ENCODE results near the gene GATA1. TPM values are rescaled to one million over a fixed set of nuclear protein-coding genes. Genes with fewer than 3 reads are reported as not detected.
"Not testable (repeated sequence)": the region's sequence is repeated elsewhere in the genome, so short reads cannot be mapped to it uniquely, and the experiment has no call there.

GATA1 gene
- polyA plus RNA-seq, 2 of the 4 experiments (the other 2 are of a cell fraction) = not detected

GRCh38 chrX:48818098-48818497 lies 31.7 kb downstream of the GATA1 start:
- ChIA-PET CTCF (no interaction called here), POLR2A (no interaction called here)
- H3K4me1 ChIP-seq = no peaks in the 10 kb centered on the region
- ATAC-seq = no peak
- H3K27ac ChIP-seq = no peak overlapping the region
- 100% methylated on average over 3 of the region's 16 CpGs for WGBS (ENCODE audit: missing lambda C conversion rate)
- no peak overlapping the region for H3K4me3 ChIP-seq
- TF ChIP-seq RAD21 (conservative IDR thresholded peaks at IDR 0.05 in 1 of 2, IDR thresholded peaks at IDR 0.05 in 1 of 2) (no peak), BCL3 (IDR thresholded peaks at IDR 0.05) (no peak), TFCP2L1 (CRISPR knock-in tag; IDR thresholded peaks at IDR 0.05) (no peak), BHLHE40 (IDR thresholded peaks at IDR 0.05; ENCODE audit: low read depth, low read length) (no peak), HMGXB4 (CRISPR knock-in tag; IDR thresholded peaks at IDR 0.05; ENCODE audit: borderline replicate concordance) (no peak), CBX2 (IDR thresholded peaks at IDR 0.05; ENCODE audit: borderline replicate concordance, low read depth) (no peak)
- no peak overlapping the region for H3K4me2 ChIP-seq
- no peak for DNase-seq (ENCODE audit: low read depth in 1 of 2, low spot score in 1 of 2)
- no peaks in the 10 kb centered on the region for H3K9me3 ChIP-seq
- FAIRE-seq = no peak

- CTCF ChIA-PET = no interaction called here
- POLR2A ChIA-PET = no interaction called here
- H3K27ac ChIP-seq = no peak overlapping the region
- H3K4me1 ChIP-seq = no peaks in the 10 kb centered on the region
- no peak overlapping the region for H3K4me2 ChIP-seq
- DNase-seq (ENCODE audit: low read depth in 1 of 2, low spot score in 1 of 2) (no peak), FAIRE-seq (peak; percentile 79), ATAC-seq (no peak)
- WGBS (ENCODE audit: missing lambda C conversion rate) = 81% methylated on average over 3 of the region's 4 CpGs
- no peaks in the 10 kb centered on the region for H3K9me3 ChIP-seq
- TF ChIP-seq ELK1 (IDR thresholded peaks at IDR 0.05; ENCODE audit: low read depth, low read length) (no peak), MAX (IDR thresholded peaks at IDR 0.05) (no peak), MYC (IDR thresholded peaks at IDR 0.05; ENCODE audit: borderline replicate concordance, low read length) (no peak)
- H3K4me3 ChIP-seq = no peak overlapping the region
Measured at GRCh38 chrX:48818866-48819265, 32.5 kb downstream of the GATA1 start.

GRCh38 chrX:48819394-48819793 lies 33.0 kb downstream of the GATA1 start:
- CTCF ChIA-PET; H3K27ac ChIP-seq; H3K4me1 ChIP-seq; H3K9me3 ChIP-seq; H3K4me3 ChIP-seq; DNase-seq (ENCODE audit: low read depth in 1 of 2, low spot score in 1 of 2); H3K4me2 ChIP-seq; ATAC-seq; FAIRE-seq: not testable (repeated sequence)
- 88% methylated on average over 9 of the region's 9 CpGs for WGBS (ENCODE audit: missing lambda C conversion rate)
- POLR2A ChIA-PET = interaction anchor here (0.6 kb wide), 1 partner anchor 245 kb away, joined by 6 read pairs; the partner anchor contains the start of gene RBM3

GRCh38 chrX:48823053-48823452 lies 36.7 kb downstream of the GATA1 start:
- TF ChIP-seq CBX8 (IDR thresholded peaks at IDR 0.05) (no peak), EHF (CRISPR knock-in tag; IDR thresholded peaks at IDR 0.05) (no peak), MAFK (IDR thresholded peaks at IDR 0.05; ENCODE audit: partially characterized antibody) (no peak), BCL3 (IDR thresholded peaks at IDR 0.05) (no peak), ZFP36 (IDR thresholded peaks at IDR 0.05; ENCODE audit: borderline replicate concordance, partially characterized antibody) (no peak)
- POLR2A ChIA-PET = no interaction called here

More at GRCh38 chrX:48823053-48823452, 36.7 kb downstream of the GATA1 start:
- Histone ChIP-seq H3K4me2 (no peak overlapping the region), H3K27ac (no peak overlapping the region), H3K9me3 (no peaks in the 10 kb centered on the region), H3K4me3 (no peak overlapping the region), H3K4me1 (no peaks in the 10 kb centered on the region)
- 96% methylated on average over 4 of the region's 6 CpGs for WGBS (ENCODE audit: missing lambda C conversion rate)
- DNase-seq (ENCODE audit: low read depth in 1 of 2, low spot score in 1 of 2) = no peak
- no peak for ATAC-seq
- no peak for FAIRE-seq
- CTCF ChIA-PET = interaction anchor here (0.9 to 1.3 kb wide), 3 partner anchors 11 to 139 kb away, joined by 3 read pairs; partner anchors contain the start of gene WAS
